Measurements from ENCODE around the gene HES5.

- TF ChIP-seq FOS (IDR thresholded peaks at IDR 0.05; ENCODE audit: borderline replicate concordance, insufficient read depth, low read length) (no peak), EZH2 (IDR thresholded peaks at IDR 0.05; ENCODE audit: borderline replicate concordance, low read depth, low read length, severe bottlenecking) (no peak), CTCF (IDR thresholded peaks at IDR 0.05; ENCODE audit: extremely low read depth in 1 of 2, insufficient read depth in 1 of 2, low read depth in 1 of 2, low read length in 2 of 2) (no peak), POLR2AphosphoS5 (IDR thresholded peaks at IDR 0.05; ENCODE audit: insufficient read depth, low read depth, low read length) (no peak), MYC (IDR thresholded peaks at IDR 0.05; ENCODE audit: low read depth, low read length) (no peak), POLR2A (IDR thresholded peaks at IDR 0.05; ENCODE audit: low read depth, low read length) (no peak)
Measured at GRCh38 chr1:2522230-2522629, 7.8 kb downstream of the HES5 start.

All from endothelial cell of umbilical vein (primary cell).